ENCODE results near the gene ZNF446. TPM values are rescaled to one million over a fixed set of nuclear protein-coding genes. Genes with fewer than 3 reads are reported as not detected.

ZNF446 gene
- total RNA-seq, 3 donors from 2014 or later: 10.2 to 23.4 (median 20.0) TPM

GRCh38 chr19:58477130-58477529 is 978 bp downstream of the ZNF446 start:
- peaks cover 5 to 9% of the 10 kb centered on the region in 2 donors for H3K4me1 ChIP-seq
- H3K36me3 ChIP-seq: no peaks in the 10 kb centered on the region
- no peaks in the 10 kb centered on the region for H3K9me3 ChIP-seq
- intact Hi-C loops (cut with DNase I; ENCODE audit: low total_unique reads): loop anchor here (1.0 kb wide), 1 partner anchor 27 kb away; no protein-coding TSS in a partner anchor
- H3K27me3 ChIP-seq: no peaks in the 10 kb centered on the region
- no peak for DNase-seq (ENCODE audit: low spot score in 2 of 2)
- TF ChIP-seq POLR2AphosphoS5 (IDR thresholded peaks at IDR 0.05) (no peak), POLR2A (IDR thresholded peaks at IDR 0.05) (no peak), CTCF (IDR thresholded peaks at IDR 0.05) (no peak)
- peak overlapping the region; percentile 91 to 97 for H3K27ac ChIP-seq
- H3K4me3 ChIP-seq: peak overlapping the region in 1 of 3 donors; percentile 89

GRCh38 chr19:58477871-58478270 is 1.7 kb downstream of the ZNF446 start:
- no peak for DNase-seq (ENCODE audit: low spot score in 2 of 2)
- Histone ChIP-seq H3K27me3 (no peaks in the 10 kb centered on the region), H3K36me3 (no peaks in the 10 kb centered on the region), H3K4me3 (no peak overlapping the region), H3K9me3 (no peaks in the 10 kb centered on the region), H3K4me1 (peaks cover 5 to 9% of the 10 kb centered on the region in 2 donors), H3K27ac (peak overlapping the region in 1 of 2 donors; percentile 97)
- TF ChIP-seq POLR2AphosphoS5 (IDR thresholded peaks at IDR 0.05) (no peak), CTCF (IDR thresholded peaks at IDR 0.05) (no peak), POLR2A (IDR thresholded peaks at IDR 0.05) (no peak)
- intact Hi-C loops (cut with DNase I; ENCODE audit: low total_unique reads): loop anchor here (1.0 kb wide), 1 partner anchor 28 kb away; no protein-coding TSS in a partner anchor

DNA sequence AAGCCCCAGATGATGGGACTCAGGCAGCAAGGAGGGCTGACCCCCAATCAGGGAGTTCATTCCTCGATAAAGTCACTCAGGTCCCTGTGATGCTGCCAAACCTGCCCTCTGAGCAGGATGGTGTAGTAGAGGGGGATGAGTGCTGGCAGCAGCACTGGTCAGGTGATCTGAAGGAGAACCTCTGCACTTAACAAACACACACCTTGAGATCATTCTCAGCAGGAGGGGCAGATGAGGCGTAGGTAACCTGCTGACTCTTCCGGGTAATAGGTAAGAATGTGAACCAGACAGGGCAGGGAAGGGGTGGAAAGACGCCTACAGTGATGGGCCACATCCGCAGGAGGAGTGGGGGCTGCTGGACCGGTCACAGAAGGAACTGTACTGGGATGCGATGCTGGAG is 3.2 kb downstream of the ZNF446 start:
- TF ChIP-seq CTCF (IDR thresholded peaks at IDR 0.05) (no peak), POLR2AphosphoS5 (IDR thresholded peaks at IDR 0.05) (no peak), POLR2A (IDR thresholded peaks at IDR 0.05) (no peak)
- no peaks in the 10 kb centered on the region for H3K27me3 ChIP-seq
- H3K4me1 ChIP-seq: peaks cover 5 to 9% of the 10 kb centered on the region in 2 donors
- H3K36me3 ChIP-seq: no peaks in the 10 kb centered on the region
- H3K4me3 ChIP-seq: no peak overlapping the region
- intact Hi-C loops (cut with DNase I; ENCODE audit: low total_unique reads): loop anchor here (1.0 kb wide), 1 partner anchor 41 kb away; no protein-coding TSS in a partner anchor
- no peaks in the 10 kb centered on the region for H3K9me3 ChIP-seq
- no peak for DNase-seq (ENCODE audit: low spot score in 2 of 2)
- H3K27ac ChIP-seq: no peak overlapping the region

DNA sequence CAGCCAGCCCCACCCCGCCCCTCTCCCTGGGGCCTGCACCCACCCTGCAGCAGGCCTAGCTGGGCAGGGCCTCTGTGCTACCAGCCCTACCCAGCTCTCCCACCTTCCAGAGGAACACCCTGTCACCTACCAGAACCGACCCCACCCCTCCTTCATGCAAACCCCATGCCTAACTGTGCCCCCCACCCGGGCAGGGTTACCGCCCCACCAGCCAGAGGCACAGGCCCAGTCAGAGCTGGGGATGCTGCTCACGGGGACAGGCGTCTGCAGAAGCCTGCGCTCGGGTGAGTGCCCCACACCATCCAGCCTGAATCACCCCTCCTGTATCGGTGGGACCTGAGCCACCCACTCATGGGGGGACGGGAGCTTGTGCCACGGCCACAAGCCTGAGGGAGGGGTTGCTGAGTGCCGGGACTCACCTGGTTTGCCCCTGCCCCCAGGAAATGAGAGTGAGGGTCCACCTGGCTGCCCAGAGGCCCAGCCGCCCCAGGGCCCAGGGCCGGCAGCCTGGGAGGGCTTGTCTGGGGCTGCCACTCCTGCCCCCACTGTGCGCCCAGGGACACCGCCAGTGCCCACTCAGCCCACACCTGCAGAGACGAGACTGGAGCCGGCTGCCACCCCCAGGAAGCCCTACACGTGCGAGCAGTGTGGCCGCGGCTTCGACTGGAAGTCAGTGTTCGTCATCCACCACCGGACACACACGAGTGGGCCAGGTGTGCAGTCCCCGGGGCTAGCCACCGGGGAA is 3.8 kb downstream of the ZNF446 start:
- H3K4me1 ChIP-seq: peaks cover 5 to 9% of the 10 kb centered on the region in 2 donors
- no peaks in the 10 kb centered on the region for H3K27me3 ChIP-seq
- no peak overlapping the region for H3K27ac ChIP-seq
- TF ChIP-seq CTCF (IDR thresholded peaks at IDR 0.05) (no peak), POLR2AphosphoS5 (IDR thresholded peaks at IDR 0.05) (no peak), POLR2A (IDR thresholded peaks at IDR 0.05) (no peak)
- H3K4me3 ChIP-seq: no peak overlapping the region
- H3K9me3 ChIP-seq: no peaks in the 10 kb centered on the region
- intact Hi-C loops (cut with DNase I; ENCODE audit: low total_unique reads): loop anchor here (1.0 kb wide), 1 partner anchor 40 kb away; no protein-coding TSS in a partner anchor
- no peak for DNase-seq (ENCODE audit: low spot score in 2 of 2)
- H3K36me3 ChIP-seq: no peaks in the 10 kb centered on the region

DNA sequence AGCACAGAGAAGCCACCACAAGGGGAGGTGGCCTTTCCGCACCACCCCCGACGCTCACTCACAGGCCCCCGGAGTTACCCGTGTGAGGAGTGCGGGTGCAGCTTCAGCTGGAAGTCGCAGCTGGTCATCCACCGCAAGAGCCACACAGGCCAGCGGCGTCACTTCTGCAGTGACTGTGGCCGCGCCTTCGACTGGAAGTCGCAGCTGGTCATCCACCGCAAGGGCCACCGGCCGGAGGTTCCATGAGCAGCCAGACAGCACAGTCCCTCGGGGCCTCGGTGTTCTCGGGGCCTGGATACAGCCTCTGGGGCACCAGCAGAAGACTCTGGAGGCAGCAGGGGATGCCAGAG is 4.3 kb downstream of the ZNF446 start:
- no peak for TF ChIP-seq POLR2A (IDR thresholded peaks at IDR 0.05)
- no peak for TF ChIP-seq CTCF (IDR thresholded peaks at IDR 0.05)
- no peak for TF ChIP-seq POLR2AphosphoS5 (IDR thresholded peaks at IDR 0.05)
- H3K4me3 ChIP-seq: no peak overlapping the region
- no peaks in the 10 kb centered on the region for H3K36me3 ChIP-seq
- H3K27ac ChIP-seq: no peak overlapping the region
- H3K4me1 ChIP-seq: peaks cover 5 to 9% of the 10 kb centered on the region in 2 donors
- no peaks in the 10 kb centered on the region for H3K9me3 ChIP-seq
- DNase-seq (ENCODE audit: low spot score in 2 of 2): no peak
- intact Hi-C loops (cut with DNase I; ENCODE audit: low total_unique reads): no loop called here
- H3K27me3 ChIP-seq: no peaks in the 10 kb centered on the region
